Subcutaneous adipose tissue (tissue), 4 donors: ENCODE measurements around the gene CHCHD3. TPM values are rescaled to one million over a fixed set of nuclear protein-coding genes. Genes with fewer than 3 reads are reported as not detected.

Experiments
- CTCF ChIP-seq: fragments of 450-650 bp; IDR thresholded peaks from one replicate; pipeline ENCODE4 v1.5.1; 2016; ENCODE audit warnings: low read depth, mild to moderate bottlenecking, control low read depth, antibody characterized with exemption, moderate library complexity
- total RNA-seq, 4 donors: library from RNA; depleted of rRNA; stranded (reverse); fragments of >200 nt; gene quantifications; one replicate each; pipeline ENCODE4 v1.1.0, GENCODE V29; 2016

The CHCHD3 gene
- total RNA-seq, 4 donors from 2014 or later, result 44.9 to 69.7 (median 55.8) TPM

- TF ChIP-seq CTCF, result no peak
Observed at GRCh38 chr7:133079296-133079695, 2.6 kb downstream of the CHCHD3 start.

GRCh38 chr7:133077394-133077793 is 4.5 kb downstream of the CHCHD3 start:
- no peak for TF ChIP-seq CTCF

- TF ChIP-seq CTCF, result no peak
Observed at GRCh38 chr7:133076142-133076541, 5.7 kb downstream of the CHCHD3 start.

- TF ChIP-seq CTCF, result no peak
Observed at GRCh38 chr7:133071506-133071905, 10.4 kb downstream of the CHCHD3 start.

- TF ChIP-seq CTCF, result no peak
Observed at GRCh38 chr7:133070562-133070961, 11.3 kb downstream of the CHCHD3 start.

GRCh38 chr7:133065301-133065700 is 16.6 kb downstream of the CHCHD3 start:
- no peak for TF ChIP-seq CTCF

GRCh38 chr7:133064082-133064820 is 17.6 kb downstream of the CHCHD3 start:
- TF ChIP-seq CTCF, result no peak
